ENCODE results near the gene RPUSD3. TPM values are rescaled to one million over a fixed set of nuclear protein-coding genes. Genes with fewer than 3 reads are reported as not detected.

Gene RPUSD3
- total RNA-seq, 1 experiment from 2014 or later: 30.5 TPM

GRCh38 chr3:9834520-9835380 lies 9.1 kb downstream of the RPUSD3 start:
- peaks cover 23% of the 10 kb centered on the region for H3K36me3 ChIP-seq
- H3K4me1 ChIP-seq (replicated peaks): no peaks in the 10 kb centered on the region
- no peak overlapping the region for H3K27ac ChIP-seq
- no peaks in the 10 kb centered on the region for H3K9me3 ChIP-seq (replicated peaks)
- H3K27me3 ChIP-seq (replicated peaks): no peaks in the 10 kb centered on the region
- DNase-seq (ENCODE audit: low read depth in 1 of 2, low spot score in 2 of 2): no peak
- H3K4me3 ChIP-seq: no peak overlapping the region

GRCh38 chr3:9833078-9833477 lies 10.7 kb downstream of the RPUSD3 start:
- Histone ChIP-seq H3K9me3 (replicated peaks) (no peaks in the 10 kb centered on the region), H3K27ac (no peak overlapping the region), H3K4me1 (replicated peaks) (no peaks in the 10 kb centered on the region), H3K4me3 (no peak overlapping the region), H3K27me3 (replicated peaks) (no peaks in the 10 kb centered on the region), H3K36me3 (peaks cover 20% of the 10 kb centered on the region)
- no peak for DNase-seq (ENCODE audit: low read depth in 1 of 2, low spot score in 2 of 2)

- no peaks in the 10 kb centered on the region for H3K4me1 ChIP-seq (replicated peaks)
- H3K36me3 ChIP-seq: peaks cover 23% of the 10 kb centered on the region
- DNase-seq (ENCODE audit: low read depth in 1 of 2, low spot score in 2 of 2): no peak
- H3K27me3 ChIP-seq (replicated peaks): no peaks in the 10 kb centered on the region
- H3K27ac ChIP-seq: no peak overlapping the region
- no peak overlapping the region for H3K4me3 ChIP-seq
- H3K9me3 ChIP-seq (replicated peaks): no peaks in the 10 kb centered on the region
Observed at GRCh38 chr3:9831253-9831652, 12.6 kb downstream of the RPUSD3 start.

- H3K36me3 ChIP-seq: peaks cover 7% of the 10 kb centered on the region; the same call in 1 of the 2 replicates
- DNase-seq (ENCODE audit: low read depth in 1 of 2, low spot score in 2 of 2): no peak
Observed at GRCh38 chr3:9828801-9829755, 14.7 kb downstream of the RPUSD3 start.

GRCh38 chr3:9826815-9827573 lies 16.8 kb downstream of the RPUSD3 start:
- Histone ChIP-seq H3K27me3 (replicated peaks) (no peaks in the 10 kb centered on the region), H3K36me3 (peaks cover 5% of the 10 kb centered on the region; the same call in 1 of the 2 replicates), H3K4me3 (no peak overlapping the region), H3K9me3 (replicated peaks) (no peaks in the 10 kb centered on the region), H3K4me1 (replicated peaks) (no peaks in the 10 kb centered on the region), H3K27ac (no peak overlapping the region)
- DNase-seq (ENCODE audit: low read depth in 1 of 2, low spot score in 2 of 2): no peak

More at GRCh38 chr3:9828801-9829755, 14.7 kb downstream of the RPUSD3 start:
- no peaks in the 10 kb centered on the region for H3K4me1 ChIP-seq (replicated peaks)
- no peak overlapping the region for H3K27ac ChIP-seq
- no peaks in the 10 kb centered on the region for H3K9me3 ChIP-seq (replicated peaks)
- no peak overlapping the region for H3K4me3 ChIP-seq
- H3K27me3 ChIP-seq (replicated peaks): no peaks in the 10 kb centered on the region

GRCh38 chr3:9825451-9826040 lies 18.3 kb downstream of the RPUSD3 start:
- Histone ChIP-seq H3K27me3 (replicated peaks) (no peaks in the 10 kb centered on the region), H3K9me3 (replicated peaks) (no peaks in the 10 kb centered on the region), H3K4me3 (no peak overlapping the region), H3K27ac (no peak overlapping the region), H3K4me1 (replicated peaks) (no peaks in the 10 kb centered on the region), H3K36me3 (peaks cover 5% of the 10 kb centered on the region; the same call in 1 of the 2 replicates)
- no peak for DNase-seq (ENCODE audit: low read depth in 1 of 2, low spot score in 2 of 2)

- Histone ChIP-seq H3K4me3 (no peak overlapping the region), H3K27me3 (replicated peaks) (no peaks in the 10 kb centered on the region), H3K27ac (no peak overlapping the region), H3K4me1 (replicated peaks) (no peaks in the 10 kb centered on the region), H3K36me3 (no peaks in the 10 kb centered on the region), H3K9me3 (replicated peaks) (no peaks in the 10 kb centered on the region)
- DNase-seq (ENCODE audit: low read depth in 1 of 2, low spot score in 2 of 2): no peak
Observed at GRCh38 chr3:9820946-9821345, 22.9 kb downstream of the RPUSD3 start.

GRCh38 chr3:9820543-9820942 lies 23.3 kb downstream of the RPUSD3 start:
- no peaks in the 10 kb centered on the region for H3K4me1 ChIP-seq (replicated peaks)
- H3K27ac ChIP-seq: no peak overlapping the region
- no peak for DNase-seq (ENCODE audit: low read depth in 1 of 2, low spot score in 2 of 2)
- no peaks in the 10 kb centered on the region for H3K27me3 ChIP-seq (replicated peaks)
- no peaks in the 10 kb centered on the region for H3K36me3 ChIP-seq
- H3K9me3 ChIP-seq (replicated peaks): no peaks in the 10 kb centered on the region
- H3K4me3 ChIP-seq: no peak overlapping the region

- Histone ChIP-seq H3K36me3 (no peaks in the 10 kb centered on the region), H3K27me3 (replicated peaks) (no peaks in the 10 kb centered on the region), H3K4me3 (no peak overlapping the region), H3K4me1 (replicated peaks) (no peaks in the 10 kb centered on the region), H3K9me3 (replicated peaks) (no peaks in the 10 kb centered on the region), H3K27ac (no peak overlapping the region)
- DNase-seq (ENCODE audit: low read depth in 1 of 2, low spot score in 2 of 2): no peak
Observed at GRCh38 chr3:9818666-9819335, 25.0 kb downstream of the RPUSD3 start.

GRCh38 chr3:9817436-9817835 lies 26.4 kb downstream of the RPUSD3 start:
- Histone ChIP-seq H3K36me3 (peaks cover 5% of the 10 kb centered on the region; the same call in 1 of the 2 replicates), H3K27me3 (replicated peaks) (no peaks in the 10 kb centered on the region), H3K9me3 (replicated peaks) (no peaks in the 10 kb centered on the region), H3K27ac (no peak overlapping the region), H3K4me3 (no peak overlapping the region), H3K4me1 (replicated peaks) (no peaks in the 10 kb centered on the region)
- DNase-seq (ENCODE audit: low read depth in 1 of 2, low spot score in 2 of 2): no peak

GRCh38 chr3:9815986-9816385 lies 27.8 kb downstream of the RPUSD3 start:
- no peaks in the 10 kb centered on the region for H3K4me1 ChIP-seq (replicated peaks)
- no peaks in the 10 kb centered on the region for H3K27me3 ChIP-seq (replicated peaks)
- H3K27ac ChIP-seq: no peak overlapping the region
- no peak for DNase-seq (ENCODE audit: low read depth in 1 of 2, low spot score in 2 of 2)
- H3K4me3 ChIP-seq: no peak overlapping the region
- no peaks in the 10 kb centered on the region for H3K9me3 ChIP-seq (replicated peaks)
- H3K36me3 ChIP-seq: peaks cover 14% of the 10 kb centered on the region; the same call in 1 of the 2 replicates

GRCh38 chr3:9812870-9813483 lies 30.8 kb downstream of the RPUSD3 start:
- no peak for DNase-seq (ENCODE audit: low read depth in 1 of 2, low spot score in 2 of 2)
- Histone ChIP-seq H3K27me3 (replicated peaks) (no peaks in the 10 kb centered on the region), H3K4me3 (no peak overlapping the region), H3K4me1 (replicated peaks) (peaks cover 15% of the 10 kb centered on the region), H3K27ac (no peak overlapping the region), H3K9me3 (replicated peaks) (no peaks in the 10 kb centered on the region), H3K36me3 (peaks cover 41% of the 10 kb centered on the region)

Data from SJSA1 (cell line).